NCI-H2029 treated with DMSO at 0.1 percent for 48 hours (cell line): ENCODE data around the gene TBL1X.
"Not testable (repeated sequence)": the region's sequence is repeated elsewhere in the genome, so short reads cannot be mapped to it uniquely, and the experiment has no call there.

Experiments
- DNase-seq: peaks from one replicate; lab custom pipeline; 2025; lab: John Stamatoyannopoulos, UW

TBL1X gene

DNA sequence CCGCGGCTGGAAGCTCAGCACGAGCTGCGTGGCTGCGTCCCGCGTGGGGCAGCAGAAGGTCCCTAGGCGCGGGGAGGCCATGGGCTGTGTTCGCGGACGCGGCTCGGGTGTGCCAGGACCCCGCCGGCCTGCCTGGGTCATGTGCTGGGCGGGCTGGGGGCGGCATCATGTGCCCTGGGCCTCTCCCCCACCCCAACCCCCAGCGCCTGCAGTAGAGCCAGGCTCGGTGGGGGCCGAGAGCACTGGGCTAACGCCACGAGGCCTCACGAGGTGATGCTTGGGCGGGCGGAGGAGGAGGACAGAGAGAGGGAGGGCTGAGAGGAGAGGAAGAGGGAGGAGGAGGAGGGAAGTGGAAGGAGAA, 300.9 kb downstream of the TBL1X start, which contains the start of gene GPR143:
GPR143 (minus strand) TSS at position 111 of the 361 bp plus-strand sequence; CDS start at position 81, 30 bp downstream.
- no peak for DNase-seq

DNA sequence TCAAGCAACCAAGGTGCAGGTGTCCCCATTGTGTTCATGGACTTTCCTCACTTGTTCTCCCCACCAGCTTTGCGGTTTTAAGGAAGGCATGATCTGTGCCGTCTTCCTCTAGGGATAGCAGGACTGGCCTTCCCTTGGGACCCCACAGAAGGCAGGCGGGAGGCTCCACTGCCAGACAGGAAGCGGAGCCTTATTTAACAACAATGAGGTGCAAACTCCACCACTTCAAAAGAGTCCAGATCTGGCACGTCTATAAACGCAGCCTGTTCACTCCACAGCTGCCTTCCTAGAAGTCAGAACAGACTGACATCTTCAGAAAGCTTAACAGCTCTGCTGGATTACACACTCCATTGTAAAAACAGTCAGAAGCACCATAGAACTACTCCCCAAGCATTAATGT, 302.5 kb downstream of the TBL1X start:
- no peak for DNase-seq

DNA sequence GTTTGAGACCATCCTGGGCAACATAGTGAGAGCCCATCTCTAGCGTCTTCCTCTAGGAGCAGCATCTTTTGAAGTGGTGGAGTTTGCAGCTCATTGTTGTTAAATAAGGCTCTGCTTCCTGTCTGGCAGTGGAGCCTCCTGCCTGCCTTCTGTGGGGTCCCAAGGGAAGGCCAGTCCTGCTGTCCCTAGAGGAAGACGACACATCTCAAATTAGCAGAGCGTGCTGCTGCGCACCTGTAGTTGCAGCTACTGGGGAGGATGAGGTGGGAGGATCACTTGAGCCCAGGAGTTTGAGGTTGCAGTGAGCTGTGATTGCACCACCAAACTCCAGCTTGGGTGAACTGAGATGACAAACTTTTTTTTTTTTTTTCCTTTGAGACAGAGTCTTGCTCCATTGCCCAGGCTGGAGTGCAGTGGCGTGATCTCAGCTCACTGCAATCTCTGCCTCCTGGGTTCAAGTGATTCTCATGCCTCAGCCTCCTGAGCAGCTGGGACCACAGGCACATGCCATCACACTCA, 303.5 kb downstream of the TBL1X start:
- not testable (repeated sequence) for DNase-seq

DNA sequence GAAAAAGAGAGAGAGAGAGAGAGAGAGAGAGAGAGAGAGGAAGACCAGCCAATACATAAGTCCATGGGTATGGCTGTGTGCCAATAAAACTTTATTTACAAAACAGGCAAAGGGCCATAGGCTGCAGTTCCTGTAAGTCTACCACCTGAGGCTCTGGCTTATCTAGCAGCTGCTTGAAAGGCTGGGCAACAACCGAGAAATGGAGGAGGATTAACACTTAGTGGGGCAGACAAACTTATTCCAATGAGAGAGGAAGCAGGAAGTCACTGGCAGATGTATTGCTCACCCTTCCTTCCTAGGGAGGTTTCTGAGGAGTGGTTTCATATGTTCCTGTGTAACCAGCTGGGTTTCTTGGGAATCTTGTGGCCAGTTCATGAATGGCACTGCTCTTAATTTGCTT, 305.5 kb downstream of the TBL1X start:
- no peak for DNase-seq

DNA sequence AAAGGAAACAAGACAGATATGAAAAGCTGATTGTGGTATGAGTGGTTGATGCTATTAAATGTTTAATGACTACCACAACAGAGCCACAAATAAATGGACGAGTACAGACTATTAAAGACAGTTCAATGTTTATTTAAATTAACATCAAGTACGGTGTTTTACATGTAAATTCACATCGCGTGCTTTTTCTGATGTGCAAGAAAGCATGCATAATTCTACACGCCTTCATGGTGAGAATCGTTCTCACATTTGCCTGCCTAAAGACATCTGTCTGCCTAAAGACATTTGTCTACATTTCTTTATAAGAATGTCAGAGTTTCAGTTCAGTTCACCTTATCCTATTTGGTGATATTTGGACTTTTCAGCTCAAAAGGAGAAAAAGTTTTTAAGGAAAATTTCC, 308.1 kb downstream of the TBL1X start:
- DNase-seq = no peak

DNA sequence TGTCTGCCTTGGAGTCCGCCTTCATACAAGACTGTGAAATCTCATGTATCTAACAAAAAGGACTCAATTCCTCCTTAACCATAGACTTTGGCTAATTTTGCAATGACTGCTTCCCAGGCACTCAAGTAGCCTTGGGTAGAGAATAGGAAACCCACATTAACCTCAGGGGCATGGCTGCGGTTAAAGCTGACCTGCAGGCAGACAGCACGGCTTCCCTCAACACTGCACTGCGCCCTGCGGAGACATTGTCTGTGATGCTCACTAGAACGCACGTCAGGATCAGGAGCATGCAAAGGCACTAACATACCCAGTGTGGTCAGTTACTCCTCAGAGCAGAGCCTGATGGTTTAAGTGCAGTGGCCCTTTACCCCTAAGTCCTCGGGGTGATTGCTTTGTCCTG, 311.1 kb downstream of the TBL1X start:
- DNase-seq = no peak

DNA sequence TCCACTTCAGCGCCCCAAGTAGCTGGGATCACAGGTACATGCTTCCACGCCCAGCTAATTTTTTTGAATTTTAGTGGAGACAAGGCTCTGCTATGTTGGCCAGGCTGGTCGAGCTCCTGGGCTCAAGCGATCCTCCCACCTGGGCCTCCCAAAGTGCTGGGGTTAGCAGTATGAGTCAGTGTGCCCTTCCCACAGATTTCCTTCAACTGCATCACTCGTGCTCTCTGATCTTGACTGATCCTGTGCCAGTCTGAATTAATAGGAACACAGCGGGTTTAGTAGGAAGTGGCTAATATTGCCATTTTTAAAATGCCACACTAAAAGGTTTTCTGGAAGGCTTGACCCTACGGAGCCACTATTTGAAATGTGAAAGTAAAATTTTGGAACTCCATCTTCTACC, 317.1 kb downstream of the TBL1X start:
- DNase-seq = no peak

DNA sequence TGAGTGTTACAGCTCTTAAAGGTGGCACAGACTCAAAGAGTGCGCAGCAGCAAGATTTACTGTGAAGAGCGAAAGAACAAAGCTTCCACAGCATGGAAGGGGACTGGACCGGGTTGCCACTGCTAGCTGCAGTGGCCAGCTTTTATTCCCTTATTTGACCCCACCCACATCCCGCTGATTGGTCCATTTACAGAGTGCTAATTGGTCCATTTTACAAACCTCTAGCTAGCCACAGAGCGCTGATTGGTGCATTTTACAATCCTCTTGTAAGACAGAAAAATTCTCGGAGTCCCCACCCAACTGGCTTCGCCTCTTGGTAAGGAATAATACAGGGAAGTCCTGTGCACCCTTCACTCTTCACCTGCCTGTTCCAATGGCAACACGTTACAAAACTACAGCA, 319.5 kb downstream of the TBL1X start:
- no peak for DNase-seq

DNA sequence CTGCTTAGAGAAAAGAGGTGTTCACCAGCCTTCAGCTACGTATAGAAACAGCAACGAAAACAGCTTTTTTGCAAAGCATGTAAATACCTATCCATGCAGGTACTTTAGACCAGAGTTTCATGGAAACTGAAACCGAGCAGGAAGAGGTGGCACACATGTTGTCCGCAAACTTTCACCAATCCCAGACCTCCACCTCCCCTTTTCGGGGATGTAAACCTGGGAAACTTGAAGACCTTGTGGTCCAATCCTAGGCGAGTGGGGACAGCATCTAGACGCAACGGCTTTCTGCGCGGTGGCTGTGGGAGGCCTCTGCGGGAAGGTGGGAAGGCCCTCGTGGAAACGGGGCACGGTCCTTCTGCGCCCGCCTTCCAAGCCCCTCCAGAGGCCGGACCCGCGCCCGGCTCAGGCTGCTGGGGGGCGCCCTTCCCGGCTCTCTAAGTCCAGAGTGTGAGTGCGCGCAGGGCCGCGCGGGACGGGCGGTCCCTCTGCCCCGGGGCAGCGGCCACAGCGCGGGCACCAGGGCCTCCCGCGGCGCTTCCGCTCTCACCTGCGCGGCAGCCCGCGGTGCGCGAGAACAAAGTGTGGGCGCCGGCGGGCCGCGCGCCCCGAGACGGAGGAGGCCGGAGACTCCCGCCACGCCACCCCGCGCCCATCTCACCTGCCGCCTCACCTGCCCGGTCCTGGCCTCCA, 320.5 kb downstream of the TBL1X start:
- no peak for DNase-seq

DNA sequence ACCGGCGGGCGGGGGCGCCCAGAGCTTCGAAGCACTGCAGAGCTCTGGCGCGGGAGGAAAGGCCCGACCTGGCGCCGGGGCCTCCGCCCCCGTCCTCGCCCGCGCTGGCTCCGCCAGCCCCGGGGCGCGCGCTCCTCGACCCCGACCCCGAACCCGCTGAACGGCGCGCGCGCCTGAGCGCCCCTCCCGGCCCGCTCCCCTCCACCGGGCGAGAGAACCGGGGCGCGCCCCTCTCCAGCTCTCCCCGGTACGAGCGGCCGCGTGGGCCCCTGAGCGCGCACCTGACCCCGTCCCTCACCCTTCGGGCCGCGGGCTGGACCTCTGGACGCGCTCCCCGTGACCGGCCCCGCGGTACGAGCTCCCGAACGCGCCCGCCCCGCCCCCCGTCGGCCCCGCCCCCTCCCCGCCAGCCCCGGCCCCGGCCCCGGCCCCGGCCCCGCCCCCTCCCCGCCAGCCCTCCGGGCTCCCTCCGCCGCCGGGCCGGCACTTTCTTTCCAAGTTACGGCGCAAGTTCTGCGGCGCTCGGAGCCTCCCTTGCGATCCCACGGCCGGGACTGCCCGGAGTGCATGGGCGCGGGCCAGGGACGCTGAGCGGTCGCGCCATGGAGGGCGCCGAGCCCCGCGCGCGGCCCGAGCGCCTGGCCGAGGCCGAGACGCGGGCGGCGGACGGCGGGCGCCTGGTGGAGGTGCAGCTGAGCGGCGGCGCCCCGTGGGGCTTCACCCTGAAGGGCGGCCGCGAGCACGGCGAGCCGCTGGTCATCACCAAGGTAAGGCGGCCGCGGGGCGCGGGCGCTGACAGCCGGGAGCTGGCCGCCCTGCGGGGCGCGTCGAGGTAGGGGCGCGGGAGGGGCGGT, 321.3 kb downstream of the TBL1X start, which contains the start of gene SHROOM2:
SHROOM2 (plus strand) TSS at position 486 of the 854 bp plus-strand sequence; CDS start at position 603, 117 bp downstream.
- no peak for DNase-seq

DNA sequence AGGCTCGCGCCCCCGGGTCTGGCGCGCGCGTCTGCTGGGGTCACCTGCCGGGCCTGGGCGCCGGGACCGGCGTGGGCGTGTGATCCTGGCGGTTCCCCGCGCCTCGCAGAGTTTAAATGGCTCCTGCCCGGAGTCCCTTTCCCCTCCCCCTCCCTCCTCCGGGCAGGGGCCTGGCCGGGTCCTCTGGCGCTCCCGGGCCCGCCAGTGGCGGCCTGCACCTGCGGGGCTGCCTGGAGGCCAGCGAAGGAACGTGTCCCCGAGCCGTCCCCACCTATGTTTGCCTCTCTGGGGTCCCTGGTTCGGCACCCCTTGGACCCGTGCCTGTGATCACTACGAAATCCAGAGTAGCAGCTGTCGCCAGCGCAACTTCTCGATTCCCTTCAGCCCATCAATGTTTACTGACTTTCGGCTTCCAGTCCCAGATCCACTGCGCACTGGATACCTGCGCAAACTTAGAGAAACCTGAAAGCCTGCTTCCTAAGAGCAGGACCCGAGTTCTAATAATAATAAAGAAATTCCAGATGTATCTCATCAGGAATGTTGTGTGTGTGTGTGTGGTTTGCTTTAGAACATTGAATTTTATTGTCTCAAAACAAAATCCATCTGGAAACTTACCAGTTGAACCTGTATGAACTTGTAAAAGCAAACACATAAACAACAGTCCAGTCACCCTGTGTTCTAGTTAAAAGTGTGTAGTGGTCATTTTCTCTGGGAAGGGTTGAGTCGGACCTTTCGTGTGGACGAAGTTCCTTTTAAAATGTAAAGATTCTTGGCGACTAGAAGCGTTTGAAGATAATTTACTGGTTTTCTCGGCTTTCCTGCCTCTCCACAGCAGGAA, 322.2 kb downstream of the TBL1X start:
- DNase-seq = no peak

DNA sequence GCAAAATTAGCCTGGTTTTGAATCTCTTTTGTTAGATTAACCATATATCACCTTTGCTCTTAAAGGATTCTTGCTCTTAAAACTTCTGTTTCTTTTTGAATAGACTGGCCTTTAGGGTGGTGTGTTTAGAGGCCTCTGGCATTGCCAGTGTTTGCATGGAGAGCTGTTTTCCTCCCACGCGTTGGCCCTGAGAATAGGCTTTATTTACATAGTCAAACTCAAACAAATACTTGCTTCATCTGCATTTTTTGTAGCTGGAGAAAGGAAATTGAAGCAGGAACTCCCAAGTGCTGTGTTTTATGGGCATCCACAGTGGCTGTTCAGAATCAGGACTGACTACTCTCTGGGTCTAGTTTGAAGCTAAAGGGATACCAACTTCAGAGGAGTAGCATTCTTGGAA, 324.1 kb downstream of the TBL1X start:
- peak; percentile 43 for DNase-seq

DNA sequence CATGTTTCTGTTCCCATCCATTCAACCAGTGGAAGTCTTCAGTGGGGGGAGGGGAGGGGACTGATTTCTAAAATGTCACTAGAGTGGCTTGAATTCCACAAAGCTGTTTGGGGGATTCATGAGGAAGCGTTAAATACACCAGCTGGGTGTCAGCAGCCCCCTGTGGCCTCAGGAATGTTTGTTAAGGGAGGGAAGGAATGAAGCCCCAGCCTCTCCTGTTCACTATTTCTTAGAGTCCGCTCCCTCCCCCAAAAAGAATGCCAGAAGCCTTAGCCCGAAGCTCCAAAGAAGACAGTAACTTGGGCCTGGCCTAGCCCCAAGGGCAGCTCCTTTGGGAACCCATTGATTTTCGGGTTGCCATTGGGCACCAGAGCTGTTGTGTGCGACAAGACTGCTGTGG, 324.7 kb downstream of the TBL1X start:
- no peak for DNase-seq
